Panc1 (cell line): Measurements from ENCODE around the gene RHOG. TPM values are rescaled to one million over a fixed set of nuclear protein-coding genes. Genes with fewer than 3 reads are reported as not detected.
A peak's percentile ranks its signal among the peaks of the same experiment; 100 is the strongest.

Experiments used
- ATAC-seq: fragments of 200-7000 bp; cut with Tn5 transposase; 2 replicates; pipeline ENCODE4 v1.9.1; 2020; ENCODE audit warnings: mild to moderate bottlenecking, moderate library complexity
- BruUV-seq: library from RNA; stranded (reverse); fragments of 400-500 nt; replicated peaks from 2 replicates; lab custom pipeline; 2021; lab: Mats Ljungman, UMichigan
- CTCF ChIA-PET: fragments of 300-600 bp; sonication (Branson Sonifier 250); formaldehyde crosslinking; loops from one replicate; lab custom pipeline; 2022; ENCODE audit warnings: antibody characterized with exemption; lab: Charles Lee
- POLR2A ChIA-PET: fragments of 300-600 bp; sonication (Branson Sonifier 250); formaldehyde crosslinking; loops from one replicate; lab custom pipeline; 2022; ENCODE audit warnings: antibody characterized with exemption; lab: Charles Lee
- DNase-seq: peaks from one replicate; pipeline ENCODE4 v3.0.0-alpha.2; 2010; ENCODE audit warnings: low read depth, low spot score
- H3K27ac ChIP-seq: 2 replicates; pipeline ENCODE4 v1.5.1; 2011; ENCODE audit warnings: mild to moderate bottlenecking, low read length, inconsistent platforms
- H3K27me3 ChIP-seq: fragments of 200-500 bp; sonication (Bioruptor generic); 2 replicates; pipeline ENCODE4 v1.6.0; 2014; ENCODE audit warnings: low read length, inconsistent platforms; ENCODE audit not compliant: control insufficient read depth, insufficient read depth
- H3K36me3 ChIP-seq: fragments of 200-500 bp; sonication (Bioruptor generic); 2 replicates; pipeline ENCODE4 v1.5.1; 2014; ENCODE audit warnings: inconsistent platforms, mild to moderate bottlenecking, low read length, moderate library complexity; ENCODE audit not compliant: control insufficient read depth, insufficient read depth
- H3K4me1 ChIP-seq: 2 replicates; pipeline ENCODE4 v1.5.1; 2011; ENCODE audit warnings: inconsistent platforms, mild to moderate bottlenecking, low read length, moderate library complexity; ENCODE audit not compliant: control insufficient read depth, insufficient read depth
- H3K4me3 ChIP-seq, 2 experiments: 2 replicates each; pipeline ENCODE4 v1.5.1; 2011 to 2012; ENCODE audit warnings: low read depth in 2 of 2, low read length in 2 of 2, mild to moderate bottlenecking in 2 of 2, inconsistent platforms in 1 of 2, moderate library complexity in 1 of 2
- H3K9me3 ChIP-seq: fragments of 200-500 bp; sonication (Bioruptor generic); 2 replicates; pipeline ENCODE4 v1.5.1; 2014; ENCODE audit warnings: low read depth, mild to moderate bottlenecking, inconsistent platforms, low read length, moderate library complexity; ENCODE audit not compliant: control insufficient read depth, insufficient read depth
- CTCF ChIP-seq: fragments of 450-650 bp; IDR thresholded peaks from 2 replicates; pipeline ENCODE4 v1.5.1; 2017; ENCODE audit warnings: mild to moderate bottlenecking
- POLR2AphosphoS5 ChIP-seq: IDR thresholded peaks from 2 replicates; pipeline ENCODE4 v1.6.1; 2012; ENCODE audit warnings: mild to moderate bottlenecking, low read depth, low read length, moderate library complexity
- REST ChIP-seq, 2 experiments: IDR thresholded peaks; 2 replicates each; pipeline ENCODE4 v1.6.1; 2011 to 2012; ENCODE audit warnings: low read depth in 2 of 2, control low read depth in 1 of 2, low read length in 1 of 2, mild to moderate bottlenecking in 1 of 2, moderate library complexity in 1 of 2; ENCODE audit not compliant: insufficient read depth in 1 of 2
- SIN3A ChIP-seq: IDR thresholded peaks from 2 replicates; pipeline ENCODE4 v1.6.1; 2012; ENCODE audit warnings: low read depth, mild to moderate bottlenecking, low read length, moderate library complexity, borderline replicate concordance; ENCODE audit not compliant: insufficient read depth
- TCF7L2 ChIP-seq: IDR thresholded peaks from 2 replicates; pipeline ENCODE4 v1.6.1; 2011; ENCODE audit warnings: mild to moderate bottlenecking, low read depth, low read length, inconsistent platforms
- in situ Hi-C: cut with HindIII; loops from 2 replicates; pipeline ENCODE4 v1.10.0; 2016; ENCODE audit warnings: low sequenced_read_pairs, low pct_unique_long_range_greater_than_20kb
- intact Hi-C: fragments of 100-400 bp; cut with micrococcal nuclease; formaldehyde crosslinking; loops from one replicate; pipeline ENCODE4 v1.10.0; 2022; ENCODE audit not compliant: unreplicated experiment
- total RNA-seq: library from RNA; stranded (reverse); gene quantifications from one replicate; pipeline ENCODE4 v1.2.1, GENCODE V29; 2021; ENCODE audit not compliant: unreplicated experiment

Gene RHOG
- total RNA-seq, 1 experiment from 2014 or later = 156 TPM

- DNase-seq = no peak
- peak; percentile 31; the same call in 1 of the 2 replicates for ATAC-seq
- Histone ChIP-seq H3K9me3 (no peaks in the 10 kb centered on the region), H3K4me1 (peaks cover 17% of the 10 kb centered on the region), H3K27ac (no peak overlapping the region), H3K36me3 (no peaks in the 10 kb centered on the region), H3K4me3 (no peak overlapping the region), H3K27me3 (no peaks in the 10 kb centered on the region)
- CTCF ChIA-PET = interaction anchor here (0.7 to 2.4 kb wide), 3 partner anchors 14 to 24 kb away, joined by 3 to 10 read pairs (median 9); partner anchors contain the start of gene STIM1
- TF ChIP-seq CTCF (no peak), TCF7L2 (no peak), POLR2AphosphoS5 (no peak), SIN3A (no peak), REST (IDR thresholded peaks at IDR 0.05; ENCODE audit: insufficient read depth in 1 of 2, low read depth in 2 of 2, low read length in 1 of 2) (no peak)
- no TSS peak for BruUV-seq
- intact Hi-C loops = no loop called here
- POLR2A ChIA-PET = no interaction called here
- in situ Hi-C loops = no loop called here
These were observed 33.1 kb upstream of the RHOG start for GRCh38 chr11:3873712-3874349.

- Histone ChIP-seq H3K36me3 (no peaks in the 10 kb centered on the region), H3K9me3 (no peaks in the 10 kb centered on the region), H3K27me3 (no peaks in the 10 kb centered on the region), H3K27ac (peak overlapping the region; percentile 4; the same call in 1 of the 2 replicates), H3K4me3 (no peak overlapping the region), H3K4me1 (peaks cover 25% of the 10 kb centered on the region)
- in situ Hi-C loops = no loop called here
- ATAC-seq = peak; percentile 15; the same call in 1 of the 2 replicates
- intact Hi-C loops = no loop called here
- no peak for TF ChIP-seq POLR2AphosphoS5
- TF ChIP-seq REST (IDR thresholded peaks at IDR 0.05; ENCODE audit: insufficient read depth in 1 of 2, low read depth in 2 of 2, low read length in 1 of 2) = no peak
- no peak for TF ChIP-seq SIN3A
- no peak for TF ChIP-seq TCF7L2
- TF ChIP-seq CTCF = no peak
- no peak for DNase-seq
- ChIA-PET CTCF (interaction anchor here (0.6 to 1.2 kb wide), 4 partner anchors 13 to 214 kb away, joined by 3 to 7 read pairs (median 5); no protein-coding TSS in a partner anchor), POLR2A (interaction anchor here (0.6 kb wide), 2 partner anchors 34 to 49 kb away, joined by 3 read pairs; no protein-coding TSS in a partner anchor)
- BruUV-seq = no TSS peak
These were observed 26.7 kb upstream of the RHOG start for GRCh38 chr11:3867209-3868091.
